NCI-H748 (cell line): ENCODE results near the gene PCSK1.

Source experiments
- DNase-seq: peaks from one replicate; lab custom pipeline; 2025; ENCODE audit not compliant: unreplicated experiment; lab: John Stamatoyannopoulos, UW

The PCSK1 gene

GRCh38 chr5:96433066-96433447 lies at the start of gene PCSK1:
PCSK1 (minus strand) TSS chr5:96433248; CDS start chr5:96433042, 206 bp downstream.
- DNase-seq, result peak; percentile 97

- no peak for DNase-seq
Observed at GRCh38 chr5:96481867-96482266, 48.8 kb upstream of the PCSK1 start.

GRCh38 chr5:96481009-96481786 lies 48.1 kb upstream of the PCSK1 start:
- DNase-seq, result no peak

- DNase-seq, result no peak
Observed at GRCh38 chr5:96478983-96479382, 45.9 kb upstream of the PCSK1 start.

- DNase-seq, result no peak
Observed at GRCh38 chr5:96476654-96477053, 43.6 kb upstream of the PCSK1 start.

GRCh38 chr5:96474073-96474472 lies 41.0 kb upstream of the PCSK1 start:
- DNase-seq, result no peak

- no peak for DNase-seq
Observed at GRCh38 chr5:96473155-96473554, 40.1 kb upstream of the PCSK1 start.

GRCh38 chr5:96470785-96471184 lies 37.7 kb upstream of the PCSK1 start:
- DNase-seq, result no peak

- no peak for DNase-seq
Observed at GRCh38 chr5:96468956-96469355, 35.9 kb upstream of the PCSK1 start.

GRCh38 chr5:96463091-96463490 lies 30.0 kb upstream of the PCSK1 start:
- peak; percentile 84 for DNase-seq

GRCh38 chr5:96459313-96460121 lies 26.5 kb upstream of the PCSK1 start:
- peak; percentile 94 for DNase-seq

GRCh38 chr5:96458176-96458575 lies 25.1 kb upstream of the PCSK1 start:
- DNase-seq, result no peak

- no peak for DNase-seq
Observed at GRCh38 chr5:96455789-96456188, 22.7 kb upstream of the PCSK1 start.

GRCh38 chr5:96453394-96453793 lies 20.3 kb upstream of the PCSK1 start:
- DNase-seq, result no peak

GRCh38 chr5:96447949-96448348 lies 14.9 kb upstream of the PCSK1 start:
- DNase-seq, result no peak

GRCh38 chr5:96440185-96440538 lies 7.1 kb upstream of the PCSK1 start:
- DNase-seq, result no peak

- DNase-seq, result no peak
Observed at GRCh38 chr5:96439477-96440184, 6.6 kb upstream of the PCSK1 start.

- DNase-seq, result peak; percentile 99
Observed at GRCh38 chr5:96434201-96434645, 1.2 kb upstream of the PCSK1 start.

GRCh38 chr5:96432216-96433065 lies 607 bp downstream of the PCSK1 start:
- DNase-seq, result peak; percentile 97

- DNase-seq, result peak; percentile 94
Observed at GRCh38 chr5:96431376-96432187, 1.5 kb downstream of the PCSK1 start.
